Measurements from ENCODE around the gene CCDC88C.

Gene CCDC88C

DNA sequence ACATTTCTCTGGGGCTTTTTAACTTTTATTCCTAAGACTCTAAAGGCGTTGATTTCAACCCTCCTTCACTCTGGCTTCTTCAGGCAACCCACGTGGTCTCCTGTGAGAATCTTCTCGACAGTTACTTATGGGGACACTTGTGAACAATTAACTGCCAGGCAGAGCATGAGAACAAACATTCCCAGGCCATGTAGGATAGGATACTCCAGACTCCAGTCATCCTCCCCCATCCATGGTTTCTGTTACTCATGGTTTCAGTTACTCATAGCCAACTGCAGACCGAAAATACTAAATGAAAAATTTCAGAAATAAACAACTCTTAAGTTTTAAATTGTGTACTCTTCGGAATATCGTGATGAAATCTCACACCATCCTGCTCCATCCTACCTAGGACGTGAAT is 192.6 kb downstream of the CCDC88C start:
- no peak for DNase-seq (ENCODE audit: low spot score)

DNA sequence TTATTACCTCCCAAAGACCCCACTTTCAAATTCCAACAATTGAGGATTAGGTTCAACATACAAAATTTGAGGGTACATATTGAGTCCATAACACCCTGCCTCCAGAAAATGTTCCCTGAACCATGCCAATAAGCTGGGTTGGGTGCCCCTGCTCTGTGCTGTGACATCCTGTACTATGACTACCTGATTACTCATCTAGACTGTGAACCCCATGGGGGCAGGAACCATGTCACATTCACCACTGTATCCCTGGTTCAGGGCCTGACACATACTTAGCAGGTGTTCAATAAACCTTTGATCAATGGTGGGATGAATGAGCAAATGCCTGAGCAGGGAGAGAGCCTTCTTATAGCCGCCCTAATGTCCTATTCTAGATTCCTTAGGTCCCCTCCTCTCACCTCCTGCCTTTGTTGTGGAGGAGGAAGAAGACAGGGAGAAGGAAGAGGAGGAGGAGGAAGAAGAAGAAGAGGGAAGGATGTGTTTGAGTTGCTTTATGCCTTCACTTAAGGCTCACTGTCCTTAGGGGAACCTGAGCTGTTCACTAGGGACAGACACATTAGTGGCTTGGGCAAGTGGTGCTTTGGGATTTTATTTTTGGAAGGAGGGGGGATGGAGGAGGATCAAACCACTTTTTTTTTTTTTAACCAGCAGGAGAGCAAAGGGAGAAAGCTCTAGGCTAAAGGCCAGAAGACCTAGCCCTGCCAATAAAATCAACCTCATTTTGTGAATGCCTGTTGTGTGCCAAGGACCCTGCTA is 194.4 kb downstream of the CCDC88C start:
- DNase-seq (ENCODE audit: low spot score) = peak; percentile 58
